ENCODE data around the gene TNIP3. TPM values are rescaled to one million over a fixed set of nuclear protein-coding genes. Genes with fewer than 3 reads are reported as not detected.

TNIP3 gene
- total RNA-seq, 1 donor from 2014 or later = not detected

DNA sequence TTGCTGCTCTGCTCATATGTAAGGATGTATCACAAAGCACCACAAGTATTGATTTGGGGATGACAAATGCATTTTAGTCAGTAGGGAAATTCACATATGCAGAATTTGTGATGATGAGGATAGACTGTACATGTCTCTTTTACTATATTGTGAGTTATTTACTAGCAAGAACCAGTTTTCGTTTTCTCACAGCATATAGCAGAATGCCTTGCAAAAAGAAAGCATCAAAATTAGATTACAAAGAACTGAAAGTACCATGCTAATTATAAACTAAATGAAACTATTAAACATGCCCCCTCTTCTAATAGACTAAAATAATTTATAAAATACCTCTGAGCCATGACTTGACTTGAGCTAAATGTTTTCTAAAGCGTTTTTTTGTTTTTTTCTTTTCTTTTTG lies 20.1 kb downstream of the TNIP3 start:
- intact Hi-C loops (cut with DNase I) = no loop called here
- ATAC-seq (no peak), DNase-seq (ENCODE audit: missing footprints) (no peak)

DNA sequence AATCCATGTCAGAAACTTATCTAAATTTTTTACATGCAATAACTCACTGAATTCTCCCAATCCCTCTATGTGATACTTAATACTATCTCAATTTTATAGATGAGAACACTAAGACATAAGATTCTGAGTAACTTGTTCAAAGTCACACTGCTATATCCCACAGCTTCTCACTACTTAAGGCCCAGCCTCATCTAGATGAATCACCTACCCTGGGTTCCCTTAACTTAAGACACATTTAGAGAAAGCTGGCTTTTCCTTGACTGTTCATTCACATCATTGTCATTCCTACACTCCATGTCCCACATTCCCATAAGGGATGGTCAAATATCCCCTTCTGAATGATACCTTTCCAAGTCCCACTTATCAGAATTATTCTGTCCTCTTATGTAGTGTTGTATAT lies 21.0 kb downstream of the TNIP3 start:
- DNase-seq (ENCODE audit: missing footprints) = no peak
- intact Hi-C loops (cut with DNase I) = no loop called here
- ATAC-seq = no peak

DNA sequence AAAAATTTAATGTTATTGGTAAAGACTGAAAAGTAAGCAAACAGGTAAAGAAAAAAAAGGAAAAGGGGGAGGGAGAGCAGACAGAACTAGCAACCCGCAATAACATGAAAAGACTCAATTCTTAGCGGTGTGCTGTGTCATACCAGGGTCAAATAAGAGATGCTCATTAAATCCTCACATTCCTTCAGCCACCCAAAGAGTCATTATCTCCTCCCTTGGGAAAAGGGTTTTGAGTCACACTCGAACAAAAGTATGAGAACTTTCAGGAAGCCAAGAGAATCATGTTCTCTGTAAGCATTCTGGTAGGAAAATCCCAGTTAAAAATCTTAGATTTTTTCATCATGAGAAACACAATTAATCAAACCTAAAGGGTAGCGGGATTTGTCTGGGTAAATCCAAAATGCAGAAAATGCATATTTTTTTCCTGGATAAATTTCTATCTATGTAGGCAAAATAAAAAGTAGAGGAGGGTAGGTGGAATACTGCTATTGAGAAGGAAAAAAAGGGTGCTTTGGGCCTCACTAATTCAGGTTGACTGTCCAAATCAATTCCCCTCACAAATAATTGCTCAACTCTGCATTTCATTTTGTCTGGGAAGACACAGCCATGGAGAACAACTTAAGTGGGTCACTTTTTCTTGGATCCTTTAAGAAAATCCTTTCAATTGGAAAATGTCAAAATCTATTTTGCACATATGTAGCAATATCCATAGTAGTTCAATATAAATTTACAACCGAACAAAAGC lies 23.2 kb downstream of the TNIP3 start:
- DNase-seq (ENCODE audit: missing footprints) (no peak), ATAC-seq (no peak)
- intact Hi-C loops (cut with DNase I) = no loop called here

DNA sequence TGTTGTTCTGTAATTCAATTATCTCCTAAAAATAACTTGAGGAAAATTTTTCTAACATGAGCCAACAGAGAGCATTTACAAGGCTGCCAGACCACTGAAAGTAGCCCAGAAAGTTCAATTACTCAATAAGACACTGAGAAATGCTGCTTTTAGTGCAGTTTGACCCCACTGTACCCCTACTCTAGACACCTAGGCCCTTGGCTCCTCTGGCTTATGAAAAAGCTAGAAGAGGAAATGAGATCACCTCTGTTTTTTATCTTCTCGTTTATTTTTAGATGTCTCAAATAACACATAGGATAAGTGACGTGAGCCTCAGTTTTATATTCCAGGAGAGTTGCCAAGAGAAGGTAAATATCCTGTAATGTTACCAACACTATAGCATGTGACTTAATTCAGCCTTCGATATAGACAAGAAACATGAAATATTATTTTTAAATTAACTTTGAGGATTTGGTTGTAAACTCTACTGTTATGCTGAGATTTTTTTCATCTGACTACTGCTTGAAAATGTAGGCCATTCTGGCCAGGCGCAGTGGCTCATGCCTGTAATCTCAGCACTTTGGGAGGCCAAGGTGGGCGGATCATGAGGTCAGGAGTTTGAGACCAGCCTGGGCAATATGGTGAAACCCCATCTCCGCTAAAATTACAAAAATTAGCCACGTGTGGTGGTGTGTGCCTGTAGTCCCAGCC lies 24.4 kb downstream of the TNIP3 start:
- intact Hi-C loops (cut with DNase I) = no loop called here
- no peak for ATAC-seq
- no peak for DNase-seq (ENCODE audit: missing footprints)

GRCh38 chr4:121138039-121138825 lies 25.9 kb downstream of the TNIP3 start:
- ATAC-seq (no peak), DNase-seq (ENCODE audit: missing footprints) (no peak)
- intact Hi-C loops (cut with DNase I) = no loop called here

DNA sequence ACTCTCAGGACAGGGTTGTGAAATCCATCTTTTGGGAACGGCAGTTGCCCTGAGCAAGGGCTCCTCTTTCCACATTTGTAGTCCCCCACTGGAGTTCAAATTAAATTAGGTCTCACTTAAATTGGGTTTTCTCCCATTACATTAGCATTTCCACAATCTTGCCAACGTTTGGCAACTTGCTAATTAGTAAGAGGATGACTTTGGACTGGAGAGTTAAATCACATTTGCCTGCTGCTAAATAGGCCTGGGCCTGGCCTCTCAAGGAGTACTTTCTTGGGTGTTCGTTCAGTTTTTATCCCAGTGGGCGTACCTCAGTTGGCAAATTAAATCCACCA lies 33.8 kb downstream of the TNIP3 start:
- intact Hi-C loops (cut with DNase I) = no loop called here
- DNase-seq (ENCODE audit: missing footprints) (no peak), ATAC-seq (no peak)

- intact Hi-C loops (cut with DNase I) = no loop called here
- no peak for ATAC-seq
- no peak for DNase-seq (ENCODE audit: missing footprints)
These were observed 34.4 kb downstream of the TNIP3 start for GRCh38 chr4:121129606-121130325.

DNA sequence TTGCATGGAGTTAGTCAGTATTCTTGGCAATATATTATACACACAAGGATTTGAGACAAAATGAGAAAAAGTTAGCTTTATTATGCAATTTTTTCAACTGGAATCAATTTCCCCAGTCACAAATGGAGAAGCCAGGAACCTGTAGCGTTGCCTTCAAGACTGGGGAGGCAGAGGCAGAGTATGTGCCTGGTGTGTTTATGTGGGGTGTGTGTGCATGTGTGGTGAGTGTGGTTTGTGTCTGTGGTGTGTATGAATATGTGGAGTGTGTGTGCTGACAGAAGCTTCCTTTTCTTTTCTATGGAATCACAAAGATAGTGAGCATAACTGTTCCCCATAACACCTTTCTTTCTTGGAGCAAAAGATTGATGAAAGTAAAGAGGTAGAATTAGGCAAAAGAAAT lies 37.0 kb downstream of the TNIP3 start:
- intact Hi-C loops (cut with DNase I) = no loop called here
- no peak for DNase-seq (ENCODE audit: missing footprints)
- no peak for ATAC-seq

DNA sequence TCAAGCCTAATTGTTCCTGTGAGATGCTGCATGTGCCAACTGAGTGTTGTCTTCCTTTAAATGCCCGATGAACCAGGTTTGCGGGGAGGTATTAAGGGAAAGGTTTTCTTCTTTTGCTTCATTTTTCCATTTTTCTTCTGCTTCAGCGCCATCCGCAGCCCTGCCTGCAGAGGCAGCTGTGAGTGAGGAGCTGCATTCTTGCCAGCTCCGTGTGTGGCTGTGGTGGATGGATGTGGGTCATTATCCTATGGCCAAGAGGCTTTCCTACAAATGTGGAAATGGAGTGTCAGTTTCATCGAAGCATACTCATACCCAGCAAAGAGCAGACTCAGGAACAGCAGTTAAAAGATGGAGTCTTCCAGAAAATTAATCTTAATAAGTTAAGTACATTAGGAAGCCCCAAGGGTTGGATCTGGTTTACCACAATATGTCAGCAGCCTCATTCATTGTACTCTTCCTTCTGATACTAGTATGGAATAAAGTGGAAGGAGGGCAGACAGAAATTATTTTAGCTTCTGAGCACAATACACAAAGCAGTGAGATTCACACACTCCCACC lies 37.6 kb downstream of the TNIP3 start:
- intact Hi-C loops (cut with DNase I) = no loop called here

DNA sequence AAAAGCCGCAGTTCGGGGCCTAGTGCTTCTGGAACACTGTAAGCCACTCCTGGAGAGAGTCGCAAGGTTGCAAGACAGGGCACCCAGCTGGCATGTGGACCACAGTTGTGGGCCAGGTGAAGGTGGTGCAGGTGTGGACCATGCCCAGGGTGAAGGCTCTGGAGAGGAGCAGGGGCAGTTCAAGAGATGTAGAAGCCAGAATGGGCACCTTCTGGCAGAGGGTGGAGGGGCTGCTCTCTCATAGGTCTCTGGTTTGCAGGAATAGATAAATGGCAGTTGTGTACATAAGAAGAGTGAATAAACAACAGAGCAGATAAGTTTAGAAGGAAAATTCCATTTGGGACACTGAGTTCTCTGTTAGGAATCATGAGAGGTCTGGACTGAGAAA lies 38.6 kb downstream of the TNIP3 start:
- no peak for ATAC-seq
- intact Hi-C loops (cut with DNase I) = no loop called here
- no peak for DNase-seq (ENCODE audit: missing footprints)

More for the DNA sequence above, 37.6 kb downstream of the TNIP3 start:
- ATAC-seq = no peak
- no peak for DNase-seq (ENCODE audit: missing footprints)

GRCh38 chr4:121122661-121123060 lies 41.5 kb downstream of the TNIP3 start:
- no peak for DNase-seq (ENCODE audit: missing footprints)
- ATAC-seq = no peak
- intact Hi-C loops (cut with DNase I) = no loop called here

DNA sequence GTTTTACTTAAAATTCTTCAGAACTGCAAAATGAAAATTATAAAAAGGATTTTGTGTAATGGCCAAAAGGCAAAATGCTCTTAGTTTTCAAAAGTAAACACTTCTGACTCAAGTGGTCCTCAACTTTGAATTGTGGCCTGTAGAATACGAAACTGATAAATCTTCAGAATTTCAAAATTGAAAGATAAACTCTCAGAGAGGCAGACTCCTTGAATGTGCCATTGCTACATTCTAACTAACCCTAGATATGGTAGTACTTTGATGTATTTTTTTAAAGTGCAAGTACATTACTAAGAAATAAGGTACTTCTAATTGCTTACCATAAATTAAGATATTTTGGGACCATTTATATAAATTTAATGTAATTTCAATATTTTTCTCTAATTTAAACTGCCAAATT lies 44.4 kb downstream of the TNIP3 start:
- ATAC-seq (no peak), DNase-seq (ENCODE audit: missing footprints) (no peak)
- intact Hi-C loops (cut with DNase I) = no loop called here

- DNase-seq (ENCODE audit: missing footprints) (no peak), ATAC-seq (no peak)
- intact Hi-C loops (cut with DNase I) = no loop called here
These were observed 45.8 kb downstream of the TNIP3 start for GRCh38 chr4:121118344-121118743.

DNA sequence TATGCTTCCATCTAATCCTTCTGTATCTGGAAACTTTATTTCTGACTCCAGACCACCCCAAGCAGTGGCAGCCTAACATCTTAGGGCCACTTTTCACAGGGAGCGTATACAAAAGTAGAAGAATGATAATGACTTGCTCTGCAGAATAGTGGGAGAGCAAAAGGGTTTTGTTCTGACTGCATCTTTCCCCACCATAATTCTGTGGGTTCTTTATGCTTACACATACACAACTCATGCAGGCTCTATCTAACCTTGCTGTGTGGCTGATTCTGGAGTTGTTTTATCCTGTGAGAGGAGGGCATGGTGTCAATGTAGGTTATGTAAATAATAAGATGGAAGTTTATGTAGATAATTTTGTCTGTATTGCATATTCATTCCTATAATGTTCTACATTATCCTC lies 49.4 kb downstream of the TNIP3 start:
- intact Hi-C loops (cut with DNase I) = no loop called here
- DNase-seq (ENCODE audit: missing footprints) (no peak), ATAC-seq (no peak)

DNA sequence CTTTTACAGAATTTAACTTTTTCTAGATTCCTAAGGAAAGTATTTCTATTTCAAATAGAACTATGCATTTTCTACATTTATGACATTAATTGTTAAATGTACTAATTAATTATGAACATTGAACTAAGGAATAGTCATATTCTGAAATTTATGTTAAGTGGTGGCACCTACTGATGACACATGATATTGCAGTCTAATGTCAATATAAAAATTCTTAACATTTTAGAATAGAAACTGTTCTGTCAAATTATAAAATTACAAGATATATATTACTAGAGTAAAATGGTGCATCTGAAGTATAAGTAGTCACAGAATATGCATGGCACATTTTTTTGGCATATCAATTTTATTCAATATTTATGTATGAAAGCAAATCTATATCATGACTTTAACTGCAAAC lies 51.6 kb downstream of the TNIP3 start:
- ATAC-seq = no peak
- intact Hi-C loops (cut with DNase I) = no loop called here
- no peak for DNase-seq (ENCODE audit: missing footprints)

DNA sequence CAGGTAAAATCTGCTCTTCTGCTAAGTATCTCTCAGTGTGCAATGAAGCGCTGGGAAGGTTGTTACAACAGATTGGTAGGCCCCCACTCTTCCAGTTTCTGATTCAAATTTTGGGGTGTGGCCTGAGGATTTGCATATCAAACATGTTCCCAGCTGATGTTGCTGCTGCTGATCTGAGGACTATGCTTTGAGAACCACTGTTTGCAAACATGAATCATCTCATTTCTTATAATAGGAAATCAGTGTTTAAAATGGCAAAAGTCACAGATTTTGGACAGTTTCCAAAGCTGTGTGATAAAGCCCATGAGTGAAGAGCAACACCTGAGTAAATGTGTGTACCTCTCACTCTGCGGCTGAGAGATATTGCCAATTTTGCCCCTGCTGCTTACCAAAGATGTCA lies 55.6 kb downstream of the TNIP3 start:
- intact Hi-C loops (cut with DNase I) = no loop called here
- DNase-seq (ENCODE audit: missing footprints) = no peak
- no peak for ATAC-seq

DNA sequence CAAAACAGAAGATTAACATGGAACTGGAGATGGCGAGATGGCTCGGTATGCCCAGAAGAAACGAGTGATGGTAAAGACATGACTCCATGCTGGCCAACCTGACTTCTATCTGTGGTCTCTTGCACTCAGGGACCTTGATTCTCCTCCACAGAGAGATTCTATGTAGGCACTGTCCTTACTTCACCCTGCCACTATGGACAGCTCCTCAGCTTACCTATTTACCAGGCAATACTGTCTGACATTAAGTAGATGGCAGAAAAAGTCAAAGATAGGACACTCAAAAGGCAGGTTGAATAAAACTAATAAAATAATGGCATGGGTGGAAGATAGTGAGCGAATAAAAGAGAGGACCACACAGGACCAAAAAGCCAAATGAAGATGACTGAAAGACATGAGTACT lies 56.6 kb downstream of the TNIP3 start:
- intact Hi-C loops (cut with DNase I) = no loop called here
- ATAC-seq = no peak
- DNase-seq (ENCODE audit: missing footprints) = no peak

GRCh38 chr4:121100093-121100775 lies 63.9 kb downstream of the TNIP3 start:
- no peak for ATAC-seq
- intact Hi-C loops (cut with DNase I) = no loop called here
- no peak for DNase-seq (ENCODE audit: missing footprints)

DNA sequence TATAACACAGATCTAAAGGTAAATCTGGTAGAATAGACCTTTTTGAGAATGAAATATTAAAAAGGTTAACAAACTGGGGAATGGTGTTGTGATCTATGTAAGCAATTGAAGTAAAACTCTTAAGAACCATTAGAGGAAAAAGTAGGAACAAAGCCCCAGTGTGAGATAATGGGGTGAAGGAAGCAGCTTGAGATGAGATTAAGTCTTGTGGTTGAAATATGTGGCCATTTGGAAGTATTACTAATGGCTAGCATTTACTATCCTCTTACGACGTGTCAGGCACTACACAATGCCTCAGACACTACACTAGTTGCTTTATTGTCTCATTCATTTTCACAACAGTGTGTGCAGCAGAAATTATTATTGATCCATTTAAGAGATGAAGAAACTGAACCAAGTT lies 65.9 kb downstream of the TNIP3 start:
- ATAC-seq (no peak), DNase-seq (ENCODE audit: missing footprints) (no peak)
- intact Hi-C loops (cut with DNase I) = loop anchor here (5.0 to 10.0 kb wide), 3 partner anchors 76 to 1023 kb away; no protein-coding TSS in a partner anchor
